Breast epithelium (tissue), 3 donors: ENCODE measurements around the gene TBX15.

Source experiments
- POLR2AphosphoS5 ChIP-seq, 3 donors: sonication (generic); formaldehyde crosslinking; IDR thresholded peaks; one replicate each; pipeline ENCODE4 v1.6.1; 2017; ENCODE audit warnings: antibody characterized with exemption in 3 of 3
- TF ChIP-seq, protein P1 (sequence below), 3 donors: fragments of 450-650 bp; IDR thresholded peaks; one replicate each; pipeline ENCODE4 v1.5.1; 2016 to 2017; ENCODE audit warnings: antibody characterized with exemption in 3 of 3, mild to moderate bottlenecking in 3 of 3, moderate library complexity in 3 of 3

GRCh38 chr1:118954301-118954905, 33.7 kb downstream of the TBX15 start:
- TF ChIP-seq, protein P1, sequence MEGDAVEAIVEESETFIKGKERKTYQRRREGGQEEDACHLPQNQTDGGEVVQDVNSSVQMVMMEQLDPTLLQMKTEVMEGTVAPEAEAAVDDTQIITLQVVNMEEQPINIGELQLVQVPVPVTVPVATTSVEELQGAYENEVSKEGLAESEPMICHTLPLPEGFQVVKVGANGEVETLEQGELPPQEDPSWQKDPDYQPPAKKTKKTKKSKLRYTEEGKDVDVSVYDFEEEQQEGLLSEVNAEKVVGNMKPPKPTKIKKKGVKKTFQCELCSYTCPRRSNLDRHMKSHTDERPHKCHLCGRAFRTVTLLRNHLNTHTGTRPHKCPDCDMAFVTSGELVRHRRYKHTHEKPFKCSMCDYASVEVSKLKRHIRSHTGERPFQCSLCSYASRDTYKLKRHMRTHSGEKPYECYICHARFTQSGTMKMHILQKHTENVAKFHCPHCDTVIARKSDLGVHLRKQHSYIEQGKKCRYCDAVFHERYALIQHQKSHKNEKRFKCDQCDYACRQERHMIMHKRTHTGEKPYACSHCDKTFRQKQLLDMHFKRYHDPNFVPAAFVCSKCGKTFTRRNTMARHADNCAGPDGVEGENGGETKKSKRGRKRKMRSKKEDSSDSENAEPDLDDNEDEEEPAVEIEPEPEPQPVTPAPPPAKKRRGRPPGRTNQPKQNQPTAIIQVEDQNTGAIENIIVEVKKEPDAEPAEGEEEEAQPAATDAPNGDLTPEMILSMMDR (IDR thresholded peaks at IDR 0.05), result no peak
- no peak for TF ChIP-seq POLR2AphosphoS5 (IDR thresholded peaks at IDR 0.05)
